GM23338 (cell line): ENCODE measurements around the gene MDM4. TPM values are rescaled to one million over a fixed set of nuclear protein-coding genes. Genes with fewer than 3 reads are reported as not detected.

Experiments
- ATAC-seq: fragments of 200-7000 bp; cut with Tn5 transposase; 3 replicates; pipeline ENCODE4 v1.9.1; 2020
- DNase-seq: peaks from one replicate; pipeline ENCODE4 v3.0.0-alpha.2; 2015; ENCODE audit warnings: low spot score
- H2AFZ ChIP-seq: fragments of 200-600 bp; sonication (generic); 2 replicates; pipeline ENCODE4 v1.8.0; 2016; ENCODE audit warnings: antibody characterized with exemption, mild to moderate bottlenecking, moderate library complexity
- H3F3A ChIP-seq: fragments of 200-600 bp; sonication (generic); replicated peaks from 2 replicates; pipeline ENCODE4 v1.8.0; 2017; ENCODE audit warnings: antibody characterized with exemption, mixed run types, low read depth
- H3K27ac ChIP-seq: fragments of 200-600 bp; sonication (generic); 2 replicates; pipeline ENCODE4 v1.6.1; 2016; ENCODE audit warnings: low read depth
- H3K27me3 ChIP-seq: fragments of 200-600 bp; sonication (generic); 2 replicates; pipeline ENCODE4 v1.8.0; 2016; ENCODE audit warnings: mild to moderate bottlenecking, mixed run types, moderate library complexity; ENCODE audit not compliant: insufficient read depth
- H3K36me3 ChIP-seq: fragments of 200-600 bp; sonication (generic); 2 replicates; pipeline ENCODE4 v1.8.0; 2016; ENCODE audit warnings: mild to moderate bottlenecking; ENCODE audit not compliant: insufficient read depth
- H3K4me1 ChIP-seq: fragments of 200-600 bp; sonication (generic); 2 replicates; pipeline ENCODE4 v1.8.0; 2016; ENCODE audit warnings: mild to moderate bottlenecking, moderate library complexity; ENCODE audit not compliant: insufficient read depth
- H3K4me2 ChIP-seq: fragments of 200-600 bp; sonication (generic); 2 replicates; pipeline ENCODE4 v1.7.1; 2017; ENCODE audit warnings: mixed run types
- H3K4me3 ChIP-seq: fragments of 200-600 bp; sonication (generic); 2 replicates; pipeline ENCODE4 v1.6.1; 2016; ENCODE audit warnings: mixed run types
- H3K79me2 ChIP-seq: fragments of 200-600 bp; sonication (generic); replicated peaks from 2 replicates; pipeline ENCODE4 v1.8.0; 2017; ENCODE audit warnings: mild to moderate bottlenecking; ENCODE audit not compliant: insufficient read depth
- H3K9me2 ChIP-seq: fragments of 200-600 bp; sonication (generic); 2 replicates; pipeline ENCODE4 v1.8.0; 2017; ENCODE audit not compliant: insufficient read depth
- H4K20me1 ChIP-seq: fragments of 200-600 bp; sonication (generic); replicated peaks from 2 replicates; pipeline ENCODE4 v1.8.0; 2017; ENCODE audit warnings: mild to moderate bottlenecking; ENCODE audit not compliant: insufficient read depth
- H3K27ac Mint-ChIP-seq: 2 replicates; pipeline ENCODE4 v1.8.0; 2020; ENCODE audit warnings: inconsistent platforms, mild to moderate bottlenecking, moderate library complexity, mixed read lengths
- H3K27me3 Mint-ChIP-seq: 3 replicates; pipeline ENCODE4 v1.8.0; 2022; ENCODE audit warnings: low read depth, mild to moderate bottlenecking, moderate library complexity, mixed read lengths, inconsistent platforms; ENCODE audit not compliant: insufficient read depth, poor library complexity
- H3K36me3 Mint-ChIP-seq: 3 replicates; pipeline ENCODE4 v1.8.0; 2021; ENCODE audit warnings: low read depth, mild to moderate bottlenecking, inconsistent platforms, moderate library complexity, mixed read lengths
- H3K4me1 Mint-ChIP-seq: 3 replicates; pipeline ENCODE4 v1.8.0; 2020; ENCODE audit warnings: mild to moderate bottlenecking, inconsistent platforms, mixed read lengths
- H3K4me3 Mint-ChIP-seq: 3 replicates; pipeline ENCODE4 v1.8.0; 2021; ENCODE audit warnings: moderate library complexity, mild to moderate bottlenecking, inconsistent platforms, mixed read lengths
- H3K9me3 Mint-ChIP-seq: 3 replicates; pipeline ENCODE4 v1.8.0; 2020; ENCODE audit warnings: moderate library complexity, mild to moderate bottlenecking, inconsistent platforms, mixed read lengths
- CREB1 ChIP-seq: fragments of 250-450 bp; sonication (Bioruptor Pico); IDR thresholded peaks from 2 replicates; pipeline ENCODE4 v1.5.0; 2020; ENCODE audit warnings: low read depth, mild to moderate bottlenecking, moderate library complexity
- EZH2 ChIP-seq: fragments of 200-600 bp; sonication (generic); IDR thresholded peaks from one replicate; pipeline ENCODE4 v1.8.0; 2017; ENCODE audit warnings: antibody characterized with exemption, mild to moderate bottlenecking, low read depth; ENCODE audit not compliant: unreplicated experiment
- EZH2phosphoT487 ChIP-seq: fragments of 200-600 bp; sonication (generic); IDR thresholded peaks from one replicate; pipeline ENCODE4 v1.8.1; 2018; ENCODE audit warnings: antibody characterized with exemption; ENCODE audit not compliant: unreplicated experiment
- JUNB ChIP-seq: IDR thresholded peaks from one replicate; pipeline ENCODE4 v1.6.1; 2016; ENCODE audit warnings: antibody characterized with exemption; ENCODE audit not compliant: unreplicated experiment
- NANOG ChIP-seq: IDR thresholded peaks from 2 replicates; pipeline ENCODE4 v1.6.1; 2016; ENCODE audit warnings: antibody characterized with exemption, borderline replicate concordance
- POLR2AphosphoS5 ChIP-seq: IDR thresholded peaks from 2 replicates; pipeline ENCODE4 v1.6.1; 2016; ENCODE audit warnings: antibody characterized with exemption, low read depth
- STAT1 ChIP-seq: IDR thresholded peaks from one replicate; pipeline ENCODE4 v1.6.1; 2016; ENCODE audit warnings: antibody characterized with exemption; ENCODE audit not compliant: unreplicated experiment
- ZNF114 ChIP-seq: fragments of 250-450 bp; sonication (Bioruptor Pico); IDR thresholded peaks from 2 replicates; pipeline ENCODE4 v1.5.0; 2020; ENCODE audit warnings: mild to moderate bottlenecking, moderate library complexity
- ZNF331 ChIP-seq: fragments of 250-450 bp; sonication (Bioruptor Pico); IDR thresholded peaks from 2 replicates; pipeline ENCODE4 v1.5.0; 2020; ENCODE audit warnings: low read depth, mild to moderate bottlenecking, moderate library complexity
- polyA plus RNA-seq: library from polyadenylated mRNA; unstranded; fragments of >200 nt; fragmentation: Nextera tagmentation; extraction: Ambion mirVana; gene quantifications from 2 replicates; pipeline ENCODE4 v1.2.1, GENCODE V29; 2016
- total RNA-seq: library from RNA; depleted of rRNA; stranded (reverse); fragments of >200 nt; shearing (Covaris generic); gene quantifications from 2 replicates; pipeline ENCODE4 v1.2.3, GENCODE V29; 2014
- TF ChIP-seq, protein P1 (sequence below): IDR thresholded peaks from 2 replicates; pipeline ENCODE4 v1.6.1; 2016; ENCODE audit warnings: antibody characterized with exemption
- TF ChIP-seq, protein P2 (sequence below), 2 experiments: fragments of 200-600 bp in 1 of 2; sonication (generic) in 1 of 2; conservative IDR thresholded peaks; 2 replicates each; pipeline versions ENCODE4 v1.5.1 to v1.6.1; 2016 to 2017; ENCODE audit warnings: antibody characterized with exemption in 2 of 2, low read depth in 2 of 2, mild to moderate bottlenecking in 2 of 2, moderate library complexity in 1 of 2
- TF ChIP-seq, protein P3 (sequence below): IDR thresholded peaks from one replicate; pipeline ENCODE4 v1.6.1; 2018; ENCODE audit warnings: antibody characterized with exemption; ENCODE audit not compliant: unreplicated experiment

The MDM4 gene
- total and polyA plus RNA-seq, 2 experiments from 2014 or later: 24.8 to 56.1 TPM

- DNase-seq (no peak), ATAC-seq (peak; percentile 15)
- H3K36me3 Mint-ChIP-seq: no peaks in the 10 kb centered on the region; the same call in 1 of the 3 replicates
- H3K79me2 ChIP-seq: peaks cover 13% of the 10 kb centered on the region; the same call in 1 of the 2 replicates
- H3K36me3 ChIP-seq: no peaks in the 10 kb centered on the region
- H3K9me3 Mint-ChIP-seq: no peaks in the 10 kb centered on the region
- H3K27ac Mint-ChIP-seq: no peak overlapping the region
- H3K9me2 ChIP-seq: no peaks in the 10 kb centered on the region; the same call in 1 of the 2 replicates
- no peaks in the 10 kb centered on the region for H3K27me3 ChIP-seq
- peaks cover 2% of the 10 kb centered on the region for H3K27me3 Mint-ChIP-seq
- no peak overlapping the region for H3K27ac ChIP-seq
- H3F3A ChIP-seq: peaks cover 4% of the 10 kb centered on the region; the same call in 1 of the 2 replicates
- no peak overlapping the region for H3K4me2 ChIP-seq
- H3K4me1 Mint-ChIP-seq: peaks cover 67% of the 10 kb centered on the region
- H3K4me1 ChIP-seq: peaks cover 27% of the 10 kb centered on the region
- peaks cover 5% of the 10 kb centered on the region; the same call in 1 of the 2 replicates for H4K20me1 ChIP-seq
- no peak overlapping the region for H3K4me3 ChIP-seq
- H2AFZ ChIP-seq: no peak overlapping the region
- H3K4me3 Mint-ChIP-seq: no peak overlapping the region
- TF ChIP-seq EZH2 (no peak), NANOG (no peak), ZNF114 (CRISPR knock-in tag) (no peak)
- TF ChIP-seq, protein P1, sequence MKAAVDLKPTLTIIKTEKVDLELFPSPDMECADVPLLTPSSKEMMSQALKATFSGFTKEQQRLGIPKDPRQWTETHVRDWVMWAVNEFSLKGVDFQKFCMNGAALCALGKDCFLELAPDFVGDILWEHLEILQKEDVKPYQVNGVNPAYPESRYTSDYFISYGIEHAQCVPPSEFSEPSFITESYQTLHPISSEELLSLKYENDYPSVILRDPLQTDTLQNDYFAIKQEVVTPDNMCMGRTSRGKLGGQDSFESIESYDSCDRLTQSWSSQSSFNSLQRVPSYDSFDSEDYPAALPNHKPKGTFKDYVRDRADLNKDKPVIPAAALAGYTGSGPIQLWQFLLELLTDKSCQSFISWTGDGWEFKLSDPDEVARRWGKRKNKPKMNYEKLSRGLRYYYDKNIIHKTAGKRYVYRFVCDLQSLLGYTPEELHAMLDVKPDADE: no peak
- TF ChIP-seq, protein P2, sequence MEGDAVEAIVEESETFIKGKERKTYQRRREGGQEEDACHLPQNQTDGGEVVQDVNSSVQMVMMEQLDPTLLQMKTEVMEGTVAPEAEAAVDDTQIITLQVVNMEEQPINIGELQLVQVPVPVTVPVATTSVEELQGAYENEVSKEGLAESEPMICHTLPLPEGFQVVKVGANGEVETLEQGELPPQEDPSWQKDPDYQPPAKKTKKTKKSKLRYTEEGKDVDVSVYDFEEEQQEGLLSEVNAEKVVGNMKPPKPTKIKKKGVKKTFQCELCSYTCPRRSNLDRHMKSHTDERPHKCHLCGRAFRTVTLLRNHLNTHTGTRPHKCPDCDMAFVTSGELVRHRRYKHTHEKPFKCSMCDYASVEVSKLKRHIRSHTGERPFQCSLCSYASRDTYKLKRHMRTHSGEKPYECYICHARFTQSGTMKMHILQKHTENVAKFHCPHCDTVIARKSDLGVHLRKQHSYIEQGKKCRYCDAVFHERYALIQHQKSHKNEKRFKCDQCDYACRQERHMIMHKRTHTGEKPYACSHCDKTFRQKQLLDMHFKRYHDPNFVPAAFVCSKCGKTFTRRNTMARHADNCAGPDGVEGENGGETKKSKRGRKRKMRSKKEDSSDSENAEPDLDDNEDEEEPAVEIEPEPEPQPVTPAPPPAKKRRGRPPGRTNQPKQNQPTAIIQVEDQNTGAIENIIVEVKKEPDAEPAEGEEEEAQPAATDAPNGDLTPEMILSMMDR (conservative IDR thresholded peaks at IDR 0.05; ENCODE audit: low read depth in 2 of 2): peak; percentile 38 to 57
Observed at GRCh38 chr1:204476563-204476962, 39.6 kb upstream of the MDM4 start.

DNA sequence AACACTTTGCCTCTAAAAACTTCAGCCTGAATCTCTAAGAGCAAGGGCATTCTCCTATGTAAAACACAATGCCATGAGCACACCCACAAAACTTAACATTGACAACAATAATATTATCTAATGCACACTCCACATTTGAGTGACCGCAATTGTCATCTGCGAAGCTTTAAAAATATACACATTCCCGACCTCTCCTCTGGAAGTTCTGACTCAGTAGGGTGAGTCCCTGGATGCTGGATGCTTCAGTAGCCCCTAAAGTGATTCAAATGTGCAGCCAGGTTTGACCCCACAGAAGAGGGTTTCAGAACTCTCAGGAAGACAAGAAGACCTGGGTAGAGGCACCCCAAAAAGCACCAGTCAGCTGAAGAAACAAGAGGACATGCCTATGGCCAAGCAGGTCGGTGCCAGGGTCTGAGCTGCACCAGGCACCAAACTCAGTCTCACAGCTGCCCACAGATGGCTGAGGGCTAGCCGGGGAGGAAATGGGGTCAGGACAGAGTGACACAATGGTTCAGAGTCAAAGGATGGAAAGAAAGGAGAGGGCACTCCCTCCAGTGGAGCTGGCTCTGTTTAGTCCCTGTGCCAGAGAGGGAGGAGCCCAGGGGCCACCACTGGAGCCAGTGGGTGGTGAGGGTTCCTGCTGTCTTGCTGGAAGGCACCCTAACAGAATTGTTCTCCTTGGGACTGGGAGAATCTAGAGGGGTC is 39.0 kb upstream of the MDM4 start:
- Histone ChIP-seq H3K4me2 (no peak overlapping the region), H4K20me1 (peaks cover 5% of the 10 kb centered on the region; the same call in 1 of the 2 replicates), H3K79me2 (peaks cover 13% of the 10 kb centered on the region; the same call in 1 of the 2 replicates), H3K27ac (no peak overlapping the region), H3K4me1 (peaks cover 32% of the 10 kb centered on the region), H3K36me3 (no peaks in the 10 kb centered on the region), H3F3A (peaks cover 6% of the 10 kb centered on the region; the same call in 1 of the 2 replicates), H3K27me3 (no peaks in the 10 kb centered on the region), H3K4me3 (no peak overlapping the region), H2AFZ (no peak overlapping the region), H3K9me2 (no peaks in the 10 kb centered on the region; the same call in 1 of the 2 replicates)
- H3K27me3 Mint-ChIP-seq: peaks cover 2% of the 10 kb centered on the region
- H3K36me3 Mint-ChIP-seq: no peaks in the 10 kb centered on the region; the same call in 2 of the 3 replicates
- H3K4me1 Mint-ChIP-seq: peaks cover 73% of the 10 kb centered on the region
- ATAC-seq (no peak), DNase-seq (no peak)
- no peak overlapping the region for H3K4me3 Mint-ChIP-seq
- no peaks in the 10 kb centered on the region for H3K9me3 Mint-ChIP-seq
- peak overlapping the region; percentile 35; the same call in 1 of the 2 replicates for H3K27ac Mint-ChIP-seq
- no peak for TF ChIP-seq ZNF331
- TF ChIP-seq ZNF114 (CRISPR knock-in tag): no peak
- TF ChIP-seq, protein P1: no peak
- TF ChIP-seq EZH2: no peak
- TF ChIP-seq, protein P3, sequence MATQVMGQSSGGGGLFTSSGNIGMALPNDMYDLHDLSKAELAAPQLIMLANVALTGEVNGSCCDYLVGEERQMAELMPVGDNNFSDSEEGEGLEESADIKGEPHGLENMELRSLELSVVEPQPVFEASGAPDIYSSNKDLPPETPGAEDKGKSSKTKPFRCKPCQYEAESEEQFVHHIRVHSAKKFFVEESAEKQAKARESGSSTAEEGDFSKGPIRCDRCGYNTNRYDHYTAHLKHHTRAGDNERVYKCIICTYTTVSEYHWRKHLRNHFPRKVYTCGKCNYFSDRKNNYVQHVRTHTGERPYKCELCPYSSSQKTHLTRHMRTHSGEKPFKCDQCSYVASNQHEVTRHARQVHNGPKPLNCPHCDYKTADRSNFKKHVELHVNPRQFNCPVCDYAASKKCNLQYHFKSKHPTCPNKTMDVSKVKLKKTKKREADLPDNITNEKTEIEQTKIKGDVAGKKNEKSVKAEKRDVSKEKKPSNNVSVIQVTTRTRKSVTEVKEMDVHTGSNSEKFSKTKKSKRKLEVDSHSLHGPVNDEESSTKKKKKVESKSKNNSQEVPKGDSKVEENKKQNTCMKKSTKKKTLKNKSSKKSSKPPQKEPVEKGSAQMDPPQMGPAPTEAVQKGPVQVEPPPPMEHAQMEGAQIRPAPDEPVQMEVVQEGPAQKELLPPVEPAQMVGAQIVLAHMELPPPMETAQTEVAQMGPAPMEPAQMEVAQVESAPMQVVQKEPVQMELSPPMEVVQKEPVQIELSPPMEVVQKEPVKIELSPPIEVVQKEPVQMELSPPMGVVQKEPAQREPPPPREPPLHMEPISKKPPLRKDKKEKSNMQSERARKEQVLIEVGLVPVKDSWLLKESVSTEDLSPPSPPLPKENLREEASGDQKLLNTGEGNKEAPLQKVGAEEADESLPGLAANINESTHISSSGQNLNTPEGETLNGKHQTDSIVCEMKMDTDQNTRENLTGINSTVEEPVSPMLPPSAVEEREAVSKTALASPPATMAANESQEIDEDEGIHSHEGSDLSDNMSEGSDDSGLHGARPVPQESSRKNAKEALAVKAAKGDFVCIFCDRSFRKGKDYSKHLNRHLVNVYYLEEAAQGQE: no peak
- TF ChIP-seq EZH2phosphoT487: no peak
- TF ChIP-seq, protein P2 (conservative IDR thresholded peaks at IDR 0.05; ENCODE audit: low read depth in 2 of 2): no peak
- no peak for TF ChIP-seq JUNB
- no peak for TF ChIP-seq POLR2AphosphoS5
- no peak for TF ChIP-seq STAT1
- no peak for TF ChIP-seq NANOG
- no peak for TF ChIP-seq CREB1 (CRISPR knock-in tag)
